MM.1S (cell line): ENCODE data around the gene PROSER3.

Experiments
- DNase-seq: peaks from one replicate; pipeline ENCODE4 v3.0.0-alpha.2; 2015
- H2AFZ ChIP-seq: fragments of 300-600 bp; sonication (generic); 2 replicates; pipeline ENCODE4 v1.6.0; 2016; ENCODE audit warnings: antibody characterized with exemption, low read length
- H3F3A ChIP-seq: fragments of 300-600 bp; sonication (generic); 2 replicates; pipeline ENCODE4 v1.6.1; 2016; ENCODE audit warnings: mild to moderate bottlenecking, antibody characterized with exemption, low read length, moderate library complexity, mixed read lengths; ENCODE audit not compliant: insufficient read depth
- H3K27ac ChIP-seq: fragments of 300-600 bp; sonication (generic); 2 replicates; pipeline ENCODE4 v1.5.1; 2016; ENCODE audit warnings: mild to moderate bottlenecking, low read length
- H3K27me3 ChIP-seq: fragments of 300-600 bp; sonication (generic); replicated peaks from 2 replicates; pipeline ENCODE4 v1.6.0; 2016; ENCODE audit warnings: low read length; ENCODE audit not compliant: insufficient read depth
- H3K36me3 ChIP-seq: fragments of 300-600 bp; sonication (generic); replicated peaks from 2 replicates; pipeline ENCODE4 v1.6.1; 2016; ENCODE audit warnings: mild to moderate bottlenecking, low read length, mixed read lengths; ENCODE audit not compliant: insufficient read depth
- H3K4me1 ChIP-seq: fragments of 300-600 bp; sonication (generic); 2 replicates; pipeline ENCODE4 v1.6.1; 2016; ENCODE audit warnings: low read length, mixed read lengths
- H3K4me2 ChIP-seq: fragments of 300-600 bp; sonication (generic); 2 replicates; pipeline ENCODE4 v1.6.0; 2016; ENCODE audit warnings: low read depth, low read length
- H3K4me3 ChIP-seq: fragments of 300-600 bp; sonication (generic); 2 replicates; pipeline ENCODE4 v1.5.1; 2016; ENCODE audit warnings: low read length, mixed read lengths
- H3K79me2 ChIP-seq: fragments of 300-600 bp; sonication (generic); 2 replicates; pipeline ENCODE4 v1.6.1; 2016; ENCODE audit warnings: mixed run types, low read length, mixed read lengths
- H3K9ac ChIP-seq: fragments of 300-600 bp; sonication (generic); 2 replicates; pipeline ENCODE4 v1.6.1; 2016; ENCODE audit warnings: low read length, mixed read lengths
- H3K9me2 ChIP-seq: fragments of 300-600 bp; sonication (generic); replicated peaks from 2 replicates; pipeline ENCODE4 v1.6.1; 2016; ENCODE audit warnings: mild to moderate bottlenecking, low read length, mixed read lengths; ENCODE audit not compliant: insufficient read depth
- H3K9me3 ChIP-seq: fragments of 300-600 bp; sonication (generic); replicated peaks from 2 replicates; pipeline ENCODE4 v1.6.1; 2016; ENCODE audit warnings: mild to moderate bottlenecking, low read length, mixed read lengths; ENCODE audit not compliant: insufficient read depth
- H4K20me1 ChIP-seq: fragments of 300-600 bp; sonication (generic); 2 replicates; pipeline ENCODE4 v1.6.1; 2016; ENCODE audit warnings: mild to moderate bottlenecking, low read length, moderate library complexity, mixed read lengths; ENCODE audit not compliant: insufficient read depth
- CTCF ChIP-seq: fragments of 300-600 bp; sonication (generic); IDR thresholded peaks from 2 replicates; pipeline ENCODE4 v1.5.1; 2016; ENCODE audit warnings: antibody characterized with exemption, low read length, mixed read lengths
- EZH2 ChIP-seq: fragments of 300-600 bp; sonication (generic); optimal IDR thresholded peaks from 2 replicates; pipeline ENCODE3; 2017; ENCODE audit warnings: low read depth, mild to moderate bottlenecking, antibody characterized with exemption, low read length, mixed read lengths
- EZH2phosphoT487 ChIP-seq: fragments of 300-600 bp; sonication (generic); IDR thresholded peaks from 2 replicates; pipeline ENCODE4 v1.6.1; 2018; ENCODE audit warnings: antibody characterized with exemption, low read length

PROSER3 gene

GRCh38 chr19:35719402-35720162 lies 38.4 kb upstream of the PROSER3 start:
- no peak overlapping the region for H3K4me3 ChIP-seq
- no peaks in the 10 kb centered on the region for H3K9me3 ChIP-seq
- no peak for DNase-seq
- no peaks in the 10 kb centered on the region for H4K20me1 ChIP-seq
- TF ChIP-seq EZH2phosphoT487, result no peak
- TF ChIP-seq EZH2, result no peak
- no peak for TF ChIP-seq CTCF
- peak overlapping the region; percentile 78; the same call in 1 of the 2 replicates for H3K9ac ChIP-seq
- peaks cover 1% of the 10 kb centered on the region; the same call in 1 of the 2 replicates for H3K27me3 ChIP-seq
- no peak overlapping the region for H3K27ac ChIP-seq
- no peaks in the 10 kb centered on the region for H3K9me2 ChIP-seq
- H3F3A ChIP-seq, result peaks cover 7% of the 10 kb centered on the region; the same call in 1 of the 2 replicates
- no peak overlapping the region for H2AFZ ChIP-seq
- H3K4me2 ChIP-seq, result peak overlapping the region; percentile 83; the same call in 1 of the 2 replicates
- peaks cover 9% of the 10 kb centered on the region; the same call in 1 of the 2 replicates for H3K4me1 ChIP-seq
- no peaks in the 10 kb centered on the region for H3K36me3 ChIP-seq
- H3K79me2 ChIP-seq, result peaks cover 40% of the 10 kb centered on the region

GRCh38 chr19:35720163-35720524 lies 37.8 kb upstream of the PROSER3 start:
- H3F3A ChIP-seq, result peaks cover 7% of the 10 kb centered on the region; the same call in 1 of the 2 replicates
- no peaks in the 10 kb centered on the region for H3K9me3 ChIP-seq
- no peaks in the 10 kb centered on the region for H3K27me3 ChIP-seq
- H3K27ac ChIP-seq, result no peak overlapping the region
- no peak overlapping the region for H3K4me2 ChIP-seq
- H2AFZ ChIP-seq, result no peak overlapping the region
- no peak for DNase-seq
- no peaks in the 10 kb centered on the region for H4K20me1 ChIP-seq
- no peaks in the 10 kb centered on the region for H3K9me2 ChIP-seq
- TF ChIP-seq EZH2 (no peak), EZH2phosphoT487 (no peak), CTCF (no peak)
- H3K9ac ChIP-seq, result no peak overlapping the region
- no peak overlapping the region for H3K4me3 ChIP-seq
- H3K4me1 ChIP-seq, result peaks cover 9% of the 10 kb centered on the region; the same call in 1 of the 2 replicates
- H3K36me3 ChIP-seq, result no peaks in the 10 kb centered on the region
- H3K79me2 ChIP-seq, result peaks cover 40% of the 10 kb centered on the region

GRCh38 chr19:35720648-35721047 lies 37.3 kb upstream of the PROSER3 start:
- Histone ChIP-seq H3K4me1 (peaks cover 9% of the 10 kb centered on the region; the same call in 1 of the 2 replicates), H3K9me3 (no peaks in the 10 kb centered on the region), H4K20me1 (no peaks in the 10 kb centered on the region), H3K9me2 (no peaks in the 10 kb centered on the region), H3K79me2 (peaks cover 40% of the 10 kb centered on the region), H3K27me3 (no peaks in the 10 kb centered on the region), H3K36me3 (0 out of 2 replicates have a peak, but pooled peaks cover under 1% of the 10 kb centered on the region), H3K4me3 (no peak overlapping the region), H2AFZ (no peak overlapping the region), H3K9ac (no peak overlapping the region), H3F3A (peaks cover 7% of the 10 kb centered on the region; the same call in 1 of the 2 replicates), H3K27ac (no peak overlapping the region), H3K4me2 (no peak overlapping the region)
- no peak for DNase-seq
- TF ChIP-seq CTCF (no peak), EZH2 (no peak), EZH2phosphoT487 (no peak)
